Measurements from ENCODE around the gene PTTG1IP2.

DNA sequence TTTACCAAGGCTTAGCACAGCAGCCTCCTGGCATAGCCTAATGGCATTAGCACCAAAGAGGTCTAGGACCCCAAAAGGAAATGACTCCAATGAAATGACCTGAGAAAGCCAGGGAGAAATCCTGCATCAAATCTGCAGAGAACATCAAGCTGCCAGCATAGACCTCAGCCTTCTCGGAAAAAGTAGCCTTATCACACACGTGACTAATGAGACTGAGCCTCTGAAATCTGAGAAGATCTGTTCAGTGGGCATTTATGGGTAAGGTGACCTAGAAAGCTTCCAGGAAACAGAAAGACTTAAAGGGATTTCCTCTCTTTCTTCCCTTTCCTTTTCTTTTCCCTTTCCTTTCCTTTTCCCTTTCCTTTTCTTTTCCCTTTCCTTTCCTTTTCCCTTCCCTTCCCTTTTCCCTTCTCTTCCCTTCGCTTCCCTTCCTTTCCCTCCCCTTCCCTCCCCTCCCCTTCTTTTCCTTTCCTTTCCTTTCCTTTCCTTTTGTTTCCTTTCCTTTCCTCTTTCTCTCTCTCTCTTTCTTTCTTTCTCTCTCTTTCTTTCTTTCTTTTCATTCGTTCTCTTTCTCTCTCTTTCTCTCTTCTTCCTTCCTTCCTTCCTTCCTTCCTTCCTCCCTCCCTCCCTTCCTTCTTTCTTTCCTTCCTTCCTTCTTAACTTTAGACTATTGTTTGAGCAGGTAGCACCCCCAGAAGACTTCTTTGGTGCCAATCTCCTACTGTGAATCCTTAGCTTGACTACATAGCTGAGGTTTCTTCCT lies 23.1 kb upstream of the PTTG1IP2 start:
- TF ChIP-seq, protein P1, sequence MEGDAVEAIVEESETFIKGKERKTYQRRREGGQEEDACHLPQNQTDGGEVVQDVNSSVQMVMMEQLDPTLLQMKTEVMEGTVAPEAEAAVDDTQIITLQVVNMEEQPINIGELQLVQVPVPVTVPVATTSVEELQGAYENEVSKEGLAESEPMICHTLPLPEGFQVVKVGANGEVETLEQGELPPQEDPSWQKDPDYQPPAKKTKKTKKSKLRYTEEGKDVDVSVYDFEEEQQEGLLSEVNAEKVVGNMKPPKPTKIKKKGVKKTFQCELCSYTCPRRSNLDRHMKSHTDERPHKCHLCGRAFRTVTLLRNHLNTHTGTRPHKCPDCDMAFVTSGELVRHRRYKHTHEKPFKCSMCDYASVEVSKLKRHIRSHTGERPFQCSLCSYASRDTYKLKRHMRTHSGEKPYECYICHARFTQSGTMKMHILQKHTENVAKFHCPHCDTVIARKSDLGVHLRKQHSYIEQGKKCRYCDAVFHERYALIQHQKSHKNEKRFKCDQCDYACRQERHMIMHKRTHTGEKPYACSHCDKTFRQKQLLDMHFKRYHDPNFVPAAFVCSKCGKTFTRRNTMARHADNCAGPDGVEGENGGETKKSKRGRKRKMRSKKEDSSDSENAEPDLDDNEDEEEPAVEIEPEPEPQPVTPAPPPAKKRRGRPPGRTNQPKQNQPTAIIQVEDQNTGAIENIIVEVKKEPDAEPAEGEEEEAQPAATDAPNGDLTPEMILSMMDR (IDR thresholded peaks at IDR 0.05; ENCODE audit: low read depth, low read length), result no peak
- TF ChIP-seq EZH2phosphoT487 (IDR thresholded peaks at IDR 0.05; ENCODE audit: low read depth), result no peak
